ENCODE measurements around the gene LRP8. TPM values are rescaled to one million over a fixed set of nuclear protein-coding genes. Genes with fewer than 3 reads are reported as not detected.

LRP8 gene
- total and polyA plus RNA-seq, 11 donors = 0.27 to 8.0 (median 1.7) TPM

DNA sequence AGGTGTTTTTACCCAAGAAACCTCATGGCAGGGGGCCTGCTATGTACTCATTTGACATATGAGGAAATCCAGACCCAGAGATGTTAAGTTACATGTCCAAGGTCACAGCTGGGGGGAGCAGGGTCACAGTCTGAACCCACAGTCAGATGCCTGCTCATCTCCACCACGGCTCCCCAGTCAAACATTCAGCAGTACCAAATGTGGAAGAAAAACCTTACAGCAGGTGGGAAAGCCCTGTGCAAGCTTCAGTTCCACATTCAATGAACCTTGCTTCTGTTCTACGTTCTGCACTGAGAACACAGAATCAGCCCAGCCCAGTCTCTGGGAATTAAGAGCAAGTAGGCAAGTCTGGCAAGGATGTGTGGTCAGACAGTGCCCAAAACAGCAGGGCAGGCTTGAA, 35.2 kb downstream of the LRP8 start:
- Histone ChIP-seq H3K36me3 (no peaks in the 10 kb centered on the region), H3K27ac (no peak overlapping the region), H3K4me3 (no peak overlapping the region), H3K27me3 (no peaks in the 10 kb centered on the region), H3K9me3 (no peaks in the 10 kb centered on the region), H3K4me1 (peaks cover 0 to 31% (median 9%) of the 10 kb centered on the region in 12 donors)
- intact Hi-C loops (cut with DNase I) = no loop called here
- ATAC-seq (no peak), DNase-seq (no peak)
- WGBS, 4 donors = 58 to 81% (median 63%) methylated on average over 2 of the region's 2 CpGs
- no peak for TF ChIP-seq POLR2A (IDR thresholded peaks at IDR 0.05)
- TF ChIP-seq, protein P1, sequence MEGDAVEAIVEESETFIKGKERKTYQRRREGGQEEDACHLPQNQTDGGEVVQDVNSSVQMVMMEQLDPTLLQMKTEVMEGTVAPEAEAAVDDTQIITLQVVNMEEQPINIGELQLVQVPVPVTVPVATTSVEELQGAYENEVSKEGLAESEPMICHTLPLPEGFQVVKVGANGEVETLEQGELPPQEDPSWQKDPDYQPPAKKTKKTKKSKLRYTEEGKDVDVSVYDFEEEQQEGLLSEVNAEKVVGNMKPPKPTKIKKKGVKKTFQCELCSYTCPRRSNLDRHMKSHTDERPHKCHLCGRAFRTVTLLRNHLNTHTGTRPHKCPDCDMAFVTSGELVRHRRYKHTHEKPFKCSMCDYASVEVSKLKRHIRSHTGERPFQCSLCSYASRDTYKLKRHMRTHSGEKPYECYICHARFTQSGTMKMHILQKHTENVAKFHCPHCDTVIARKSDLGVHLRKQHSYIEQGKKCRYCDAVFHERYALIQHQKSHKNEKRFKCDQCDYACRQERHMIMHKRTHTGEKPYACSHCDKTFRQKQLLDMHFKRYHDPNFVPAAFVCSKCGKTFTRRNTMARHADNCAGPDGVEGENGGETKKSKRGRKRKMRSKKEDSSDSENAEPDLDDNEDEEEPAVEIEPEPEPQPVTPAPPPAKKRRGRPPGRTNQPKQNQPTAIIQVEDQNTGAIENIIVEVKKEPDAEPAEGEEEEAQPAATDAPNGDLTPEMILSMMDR (IDR thresholded peaks at IDR 0.05) = no peak

- ATAC-seq = no peak
- Histone ChIP-seq H3K36me3 (peaks cover 0 to under 1% (median 0%) of the 10 kb centered on the region in 9 donors), H3K4me1 (peaks cover 0 to 31% (median 9%) of the 10 kb centered on the region in 12 donors), H3K9me3 (no peaks in the 10 kb centered on the region), H3K4me3 (no peak overlapping the region), H3K27me3 (no peaks in the 10 kb centered on the region), H3K27ac (no peak overlapping the region)
- DNase-seq = no peak
- WGBS, 4 donors = 87 to 100% (median 93%) methylated on average over 2 of the region's 2 CpGs
- intact Hi-C loops (cut with DNase I) = no loop called here
- no peak for TF ChIP-seq POLR2A (IDR thresholded peaks at IDR 0.05)
- TF ChIP-seq, protein P1 (IDR thresholded peaks at IDR 0.05) = no peak
Measured at GRCh38 chr1:53291574-53291973, 36.3 kb downstream of the LRP8 start.

- no peak for ATAC-seq
- WGBS, 4 donors = 77 to 88% (median 86%) methylated on average over 7 of the region's 7 CpGs
- H3K27me3 ChIP-seq = no peaks in the 10 kb centered on the region
- no peak overlapping the region for H3K27ac ChIP-seq
- H3K4me1 ChIP-seq = peaks cover 0 to 36% (median 11%) of the 10 kb centered on the region in 12 donors
- intact Hi-C loops (cut with DNase I) = no loop called here
- TF ChIP-seq, protein P1 (IDR thresholded peaks at IDR 0.05) = no peak
- no peak for TF ChIP-seq POLR2A (IDR thresholded peaks at IDR 0.05)
- H3K36me3 ChIP-seq = peaks cover 0 to 4% (median 0%) of the 10 kb centered on the region in 9 donors
- H3K4me3 ChIP-seq = no peak overlapping the region
- no peak for DNase-seq
- H3K9me3 ChIP-seq = no peaks in the 10 kb centered on the region
Measured at GRCh38 chr1:53288790-53289429, 39.0 kb downstream of the LRP8 start.

- H3K27me3 ChIP-seq = no peaks in the 10 kb centered on the region
- DNase-seq (no peak), ATAC-seq (no peak)
- TF ChIP-seq POLR2A (IDR thresholded peaks at IDR 0.05) = no peak
- TF ChIP-seq, protein P1 (IDR thresholded peaks at IDR 0.05) = no peak
- H3K9me3 ChIP-seq = no peaks in the 10 kb centered on the region
- WGBS, 4 donors = 63 to 70% (median 69%) methylated on average over 18 of the region's 18 CpGs
- peaks cover 0 to 4% (median 0%) of the 10 kb centered on the region in 9 donors for H3K36me3 ChIP-seq
- H3K4me3 ChIP-seq = no peak overlapping the region
- intact Hi-C loops (cut with DNase I) = no loop called here
- H3K27ac ChIP-seq = no peak overlapping the region
- H3K4me1 ChIP-seq = peaks cover 0 to 33% (median 6%) of the 10 kb centered on the region in 12 donors
Measured at GRCh38 chr1:53288002-53288789, 39.7 kb downstream of the LRP8 start.

Data from heart left ventricle (tissue), 16 donors.